GM12878 (cell line): ENCODE data around the gene CD34. TPM values are rescaled to one million over a fixed set of nuclear protein-coding genes. Genes with fewer than 3 reads are reported as not detected.

ENCODE experiments used
- ATAC-seq: fragments of 200-7000 bp; cut with Tn5 transposase; 3 replicates; pipeline ENCODE4 v1.9.1; 2020; ENCODE audit warnings: mild to moderate bottlenecking, moderate library complexity
- BruUV-seq: library from RNA; stranded (reverse); fragments of 400-500 nt; replicated peaks from 2 replicates; lab custom pipeline; 2021; lab: Mats Ljungman, UMichigan
- CTCF ChIA-PET: fragments of 300-600 bp; sonication (Branson Sonifier 250); formaldehyde crosslinking; extraction: SDS; loops from one replicate; lab custom pipeline; 2021; ENCODE audit warnings: inconsistent platforms; lab: Yijun Ruan, JAX
- POLR2A ChIA-PET: fragments of 350-600 bp; formaldehyde crosslinking; extraction: SDS; loops from one replicate; lab custom pipeline; 2021; ENCODE audit warnings: inconsistent platforms; lab: Charles Lee
- RAD21 ChIA-PET: fragments of 300-600 bp; sonication (Branson Sonifier 250); formaldehyde crosslinking; loops from one replicate; lab custom pipeline; 2023; ENCODE audit warnings: antibody characterized with exemption; ENCODE audit not compliant: unreplicated experiment; lab: Charles Lee
- SMC1A ChIA-PET: fragments of 300-600 bp; sonication (Branson Sonifier 250); formaldehyde crosslinking; loops from one replicate; lab custom pipeline; 2023; ENCODE audit not compliant: unreplicated experiment, uncharacterized antibody; lab: Charles Lee
- DNase-seq: peaks from one replicate; pipeline ENCODE4 v3.0.0-alpha.2; 2011; ENCODE audit warnings: low read depth, low spot score
- FAIRE-seq: peaks from 3 replicates; lab custom pipeline; 2011; peaks lifted over from hg19 to GRCh38; lab: Jason Lieb, UNC
- H2AFZ ChIP-seq: 2 replicates; pipeline ENCODE4 v1.6.0; 2011; ENCODE audit warnings: low read depth, low read length, control low read depth; ENCODE audit not compliant: control insufficient read depth
- H3K27ac ChIP-seq: 2 replicates; pipeline ENCODE4 v1.5.1; 2011; ENCODE audit warnings: control low read depth; ENCODE audit not compliant: control insufficient read depth, insufficient read depth
- H3K27me3 ChIP-seq, 2 experiments: replicated peaks in 1 of 2; 2 replicates each; pipeline versions ENCODE4 v1.6.0 to v1.6.1; 2011; ENCODE audit warnings: low read length in 1 of 2; ENCODE audit not compliant: control insufficient read depth in 2 of 2, insufficient read depth in 2 of 2
- H3K36me3 ChIP-seq, 2 experiments: 2 replicates each; pipeline ENCODE4 v1.5.1; 2011; ENCODE audit warnings: low read length in 1 of 2; ENCODE audit not compliant: control insufficient read depth in 2 of 2, insufficient read depth in 2 of 2
- H3K4me1 ChIP-seq: 2 replicates; pipeline ENCODE4 v1.6.1; 2011; ENCODE audit warnings: mild to moderate bottlenecking, low read length, moderate library complexity, mixed read lengths; ENCODE audit not compliant: control insufficient read depth, insufficient read depth
- H3K4me2 ChIP-seq: 2 replicates; pipeline ENCODE4 v1.6.0; 2011; ENCODE audit warnings: control low read depth; ENCODE audit not compliant: control insufficient read depth, insufficient read depth
- H3K4me3 ChIP-seq: fragments of 200-600 bp; sonication (generic); 2 replicates; pipeline ENCODE4 v1.5.1; 2016
- H3K79me2 ChIP-seq: 2 replicates; pipeline ENCODE4 v1.6.0; 2011; ENCODE audit warnings: low read length; ENCODE audit not compliant: control insufficient read depth, insufficient read depth
- H3K9ac ChIP-seq: 2 replicates; pipeline ENCODE4 v1.8.0; 2011; ENCODE audit warnings: low read length, control low read depth, mixed read lengths; ENCODE audit not compliant: control insufficient read depth, insufficient read depth
- H3K9me3 ChIP-seq: replicated peaks from 3 replicates; pipeline ENCODE4 v1.5.1; 2011; ENCODE audit warnings: mild to moderate bottlenecking, low read length; ENCODE audit not compliant: control insufficient read depth, insufficient read depth
- H4K20me1 ChIP-seq: 2 replicates; pipeline ENCODE4 v1.6.0; 2011; ENCODE audit not compliant: control insufficient read depth, insufficient read depth
- EP300 ChIP-seq, 2 experiments: fragments of 150-350 bp in 1 of 2; IDR thresholded peaks; 2 replicates each; pipeline ENCODE4 v1.6.1; 2011 to 2012; ENCODE audit warnings: low read depth in 2 of 2, low read length in 2 of 2, borderline replicate concordance in 1 of 2, improper control_type of control experiment in 1 of 2, inconsistent platforms in 1 of 2; ENCODE audit not compliant: control insufficient read depth in 1 of 2
- EZH2 ChIP-seq: IDR thresholded peaks from 2 replicates; pipeline ENCODE4 v1.6.1; 2012; ENCODE audit warnings: low read depth, mild to moderate bottlenecking, control low read depth, inconsistent platforms, low read length, borderline replicate concordance; ENCODE audit not compliant: control insufficient read depth
- FOXK2 ChIP-seq: fragments of 450-650 bp; IDR thresholded peaks from 2 replicates; pipeline ENCODE4 v1.6.1; 2017; ENCODE audit warnings: mild to moderate bottlenecking, moderate library complexity
- HCFC1 ChIP-seq: fragments of 150-350 bp; IDR thresholded peaks from 2 replicates; pipeline ENCODE4 v1.6.1; 2014; ENCODE audit warnings: low read length
- HDGF ChIP-seq: fragments of 450-650 bp; IDR thresholded peaks from 2 replicates; pipeline ENCODE4 v1.6.1; 2016; ENCODE audit warnings: antibody characterized with exemption
- IRF4 ChIP-seq: IDR thresholded peaks from 2 replicates; pipeline ENCODE4 v1.6.1; 2011; ENCODE audit warnings: low read depth, low read length
- NFYB ChIP-seq: IDR thresholded peaks from 2 replicates; pipeline ENCODE4 v1.6.1; 2011; ENCODE audit warnings: low read depth, mild to moderate bottlenecking, low read length, improper control_type of control experiment, moderate library complexity; ENCODE audit not compliant: insufficient read depth
- NR2C1 ChIP-seq: fragments of 450-650 bp; IDR thresholded peaks from 2 replicates; pipeline ENCODE4 v1.6.1; 2017; ENCODE audit warnings: antibody characterized with exemption, mild to moderate bottlenecking, moderate library complexity
- POLR2A ChIP-seq: IDR thresholded peaks from 2 replicates; pipeline ENCODE4 v1.6.1; 2011; ENCODE audit warnings: low read depth, mild to moderate bottlenecking, low read length
- TCF12 ChIP-seq: IDR thresholded peaks from 2 replicates; pipeline ENCODE4 v1.6.1; 2011; ENCODE audit warnings: low read depth, mild to moderate bottlenecking, low read length
- ZNF592 ChIP-seq: fragments of 450-650 bp; IDR thresholded peaks from 2 replicates; pipeline ENCODE4 v1.6.1; 2017; ENCODE audit warnings: mild to moderate bottlenecking, moderate library complexity
- WGBS: methylation state at CpG from one replicate; pipeline ENCODE4 v1.1.6; 2016; ENCODE audit warnings: low lambda C conversion rate; ENCODE audit not compliant: insufficient replicate concordance, insufficient coverage; ENCODE audit errors: missing lambda C conversion rate; 5-methylcytosine and 5-hydroxymethylcytosine counted together
- in situ Hi-C: fragments of 300-500 bp; cut with MboI; formaldehyde crosslinking; loops from 9 replicates; pipeline ENCODE4 v1.14.3; 2018; ENCODE audit warnings: mixed read lengths
- intact Hi-C: fragments of 100-400 bp; cut with micrococcal nuclease; formaldehyde crosslinking; loops from one replicate; pipeline ENCODE4 v1.14.2; 2022; ENCODE audit not compliant: unreplicated experiment
- polyA plus RNA-seq, 11 experiments: library from polyadenylated mRNA; depleted of rRNA in 4 of 11; unstranded in 6 of 11; stranded (reverse) in 5 of 11; fragments of >200 nt; fragmentation: Nextera tagmentation in 4 of 11; fragmentation: Illumina TruSeq in 1 of 11; extraction: Ambion mirVana in 4 of 11; extraction: Trizol in 1 of 11; gene quantifications; 1 replicate in 1 of 11; 2 replicates in 10 of 11; pipeline versions ENCODE4 v1.2.1 to v1.2.3, GENCODE V29; 2011 to 2016; ENCODE audit warnings: inconsistent platforms in 2 of 11, missing spikeins in 2 of 11, low read depth in 1 of 11
- total RNA-seq, 4 experiments: library from RNA; depleted of rRNA in 3 of 4; stranded (reverse); fragments of >200 nt in 3 of 4; fragmentation: Illumina TruSeq in 1 of 4; extraction: Trizol in 1 of 4; gene quantifications; 2 replicates each; pipeline versions ENCODE4 v1.2.1 to v1.2.3, GENCODE V29; 2013 to 2021

CD34 gene
- total and polyA plus RNA-seq, 10 of the 15 experiments (the other 5 are each of a cell fraction or from before 2014, with no cell fraction given), result under 0.01 to 0.08 (median 0.02) TPM; not detected in 6

DNA sequence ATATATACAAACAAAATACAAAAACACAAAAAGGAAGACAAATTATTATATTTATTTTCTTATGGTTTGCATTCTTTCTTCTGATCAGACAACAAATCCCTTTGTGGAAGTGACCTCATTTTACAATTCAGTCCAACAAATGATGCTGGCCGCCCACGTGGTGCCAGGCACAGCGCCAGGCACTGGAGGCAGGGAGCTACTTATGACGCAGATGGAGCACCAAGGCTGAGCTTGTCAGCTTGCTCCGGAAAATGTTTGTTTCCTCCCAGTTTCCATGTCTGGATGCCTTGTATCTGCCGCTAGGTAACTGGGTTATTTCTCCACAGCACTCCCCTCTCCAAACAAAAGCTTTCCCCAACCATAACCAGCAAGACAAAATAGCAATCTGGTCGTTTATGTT lies 30.7 kb upstream of the CD34 start:
- Histone ChIP-seq H2AFZ (no peak overlapping the region), H4K20me1 (no peaks in the 10 kb centered on the region), H3K36me3 (no peaks in the 10 kb centered on the region), H3K27ac (no peak overlapping the region), H3K4me2 (no peak overlapping the region), H3K9me3 (no peaks in the 10 kb centered on the region; the same call in 1 of the 3 replicates), H3K27me3 (no peaks in the 10 kb centered on the region), H3K4me1 (no peaks in the 10 kb centered on the region), H3K4me3 (no peak overlapping the region), H3K9ac (no peak overlapping the region), H3K79me2 (no peaks in the 10 kb centered on the region)
- no peak for TF ChIP-seq FOXK2
- TF ChIP-seq IRF4, result no peak
- no peak for TF ChIP-seq HCFC1
- no peak for TF ChIP-seq POLR2A
- RAD21 ChIA-PET, result interaction anchor here (1.3 to 2.0 kb wide), 4 partner anchors 22 to 116 kb away, joined by 3 to 8 read pairs (median 4); no protein-coding TSS in a partner anchor
- ATAC-seq (no peak), DNase-seq (no peak), FAIRE-seq (no peak)
- in situ Hi-C loops, result no loop called here
- SMC1A ChIA-PET, result interaction anchor here (0.9 to 1.3 kb wide), 3 partner anchors 11 to 65 kb away, joined by 3 to 4 read pairs (median 3); no protein-coding TSS in a partner anchor
- 84% methylated on average over 7 of the region's 7 CpGs for WGBS
- no TSS peak for BruUV-seq
- POLR2A ChIA-PET, result interaction anchor here (1.5 kb wide), 1 partner anchor 119 kb away, joined by 3 read pairs; no protein-coding TSS in a partner anchor
- CTCF ChIA-PET, result interaction anchor here (0.7 to 3.9 kb wide), 6 partner anchors 12 to 1920 kb away, joined by 3 to 20 read pairs (median 6); no protein-coding TSS in a partner anchor
- intact Hi-C loops, result no loop called here

- BruUV-seq, result no TSS peak
- DNase-seq (no peak), FAIRE-seq (no peak), ATAC-seq (no peak)
- Histone ChIP-seq H3K36me3 (no peaks in the 10 kb centered on the region), H3K4me3 (no peak overlapping the region), H2AFZ (no peak overlapping the region), H3K27ac (no peak overlapping the region), H3K27me3 (no peaks in the 10 kb centered on the region), H3K9me3 (peaks cover 9% of the 10 kb centered on the region), H4K20me1 (no peaks in the 10 kb centered on the region), H3K4me2 (no peak overlapping the region), H3K9ac (no peak overlapping the region), H3K79me2 (no peaks in the 10 kb centered on the region), H3K4me1 (peaks cover 5% of the 10 kb centered on the region; the same call in 1 of the 2 replicates)
- ChIA-PET RAD21 (interaction anchor here (0.6 kb wide), 1 partner anchor 54 kb away, joined by 3 read pairs; no protein-coding TSS in a partner anchor), POLR2A (interaction anchor here (0.7 kb wide), 1 partner anchor 10 kb away, joined by 3 read pairs; no protein-coding TSS in a partner anchor), SMC1A (interaction anchor here (1.1 to 2.3 kb wide), 3 partner anchors 8 to 25 kb away, joined by 3 to 8 read pairs (median 3); no protein-coding TSS in a partner anchor), CTCF (interaction anchor here (0.9 to 3.6 kb wide), 4 partner anchors 9 to 210 kb away, joined by 4 to 27 read pairs (median 12); no protein-coding TSS in a partner anchor)
- intact Hi-C loops (no loop called here), in situ Hi-C loops (no loop called here)
- WGBS, result 59% methylated on average over 10 of the region's 10 CpGs
- TF ChIP-seq NFYB, result no peak
- TF ChIP-seq EP300 (IDR thresholded peaks at IDR 0.05; ENCODE audit: borderline replicate concordance in 1 of 2, control insufficient read depth in 1 of 2, low read depth in 2 of 2, low read length in 2 of 2), result no peak
- TF ChIP-seq ZNF592, result no peak
- TF ChIP-seq EZH2, result no peak
- TF ChIP-seq TCF12, result no peak
- no peak for TF ChIP-seq NR2C1
- no peak for TF ChIP-seq HDGF
Measured at GRCh38 chr1:207938016-207938415, 27.1 kb upstream of the CD34 start.
